ENCODE measurements around the gene SRRM4.

The SRRM4 gene

DNA sequence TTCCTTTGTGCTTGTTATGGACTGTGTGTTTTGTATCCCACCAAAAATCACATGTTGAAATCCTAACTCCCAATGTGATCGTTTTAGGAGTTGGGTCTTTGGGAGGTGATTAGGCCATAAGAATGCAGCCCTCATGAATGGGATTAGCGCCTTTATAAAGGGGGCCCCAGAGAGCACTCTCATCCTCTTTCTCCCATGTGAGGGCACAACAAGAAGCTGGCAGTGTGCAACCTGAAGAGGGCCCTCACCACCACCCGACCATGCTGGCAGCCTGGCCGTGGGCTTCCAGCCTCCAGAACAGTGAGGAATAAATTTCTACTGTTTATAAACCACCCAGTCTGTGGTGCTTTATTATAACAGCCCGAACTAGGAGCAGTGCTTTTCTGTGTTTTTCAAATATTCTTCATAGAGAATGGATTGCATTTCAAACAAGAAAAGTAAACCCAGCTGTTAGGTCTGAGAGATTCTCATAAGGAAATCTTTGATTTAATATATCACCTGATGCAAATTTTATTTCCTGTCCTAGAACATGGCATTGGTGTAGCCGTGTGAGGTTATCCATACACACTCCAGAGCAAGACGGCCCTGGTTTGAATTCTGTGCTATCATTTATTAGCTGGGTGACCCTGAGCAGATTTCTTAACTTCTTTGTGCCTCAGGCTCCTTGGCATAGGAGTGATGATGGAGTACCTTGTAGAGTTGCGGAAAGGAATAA, 225.2 kb downstream of the SRRM4 start:
- no peak for DNase-seq

DNA sequence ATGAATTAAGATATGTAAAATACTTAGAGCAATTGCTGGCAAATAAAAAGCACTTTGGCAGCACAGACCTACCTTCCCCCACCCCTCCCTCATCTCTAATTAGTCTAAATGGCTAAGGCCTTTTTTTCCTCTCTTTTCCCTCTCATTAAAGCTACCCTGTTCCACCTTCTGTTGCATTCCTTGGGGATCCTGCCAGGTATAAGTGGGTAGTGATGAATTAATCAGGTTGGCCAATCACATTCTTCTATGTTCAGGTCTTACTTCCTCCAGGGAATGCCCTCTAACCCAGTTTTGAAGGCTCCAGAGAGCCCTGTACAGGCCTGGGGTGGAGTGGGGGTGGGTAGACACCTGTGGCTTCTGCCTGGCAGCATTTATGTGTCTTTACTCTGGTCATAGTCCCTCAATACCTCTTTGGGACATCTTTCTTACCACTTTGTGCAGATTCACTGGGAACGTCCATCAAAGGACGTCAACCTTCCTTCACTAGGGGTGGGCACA, 225.8 kb downstream of the SRRM4 start:
- no peak for DNase-seq

DNA sequence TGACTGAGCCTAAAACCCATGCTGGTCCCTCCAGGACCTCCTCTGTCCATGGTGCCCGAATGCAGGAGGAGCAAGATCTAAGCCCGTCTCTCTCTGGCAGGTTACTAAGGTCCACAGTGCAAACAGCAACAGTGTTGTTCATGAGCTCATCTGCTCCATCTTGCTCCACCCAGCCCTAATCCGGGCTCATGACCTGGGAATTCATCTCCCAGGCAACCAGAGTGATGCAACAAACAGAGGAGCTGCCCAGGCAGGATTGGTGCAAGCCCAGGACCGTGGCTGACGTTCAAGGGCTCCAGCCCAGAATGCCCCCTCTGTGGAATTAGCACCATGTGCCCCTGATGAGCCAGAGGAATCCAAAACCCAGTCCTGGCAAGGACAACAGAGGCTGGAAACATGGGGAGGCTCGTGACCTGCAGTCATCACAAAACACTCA, 227.3 kb downstream of the SRRM4 start:
- no peak for DNase-seq

DNA sequence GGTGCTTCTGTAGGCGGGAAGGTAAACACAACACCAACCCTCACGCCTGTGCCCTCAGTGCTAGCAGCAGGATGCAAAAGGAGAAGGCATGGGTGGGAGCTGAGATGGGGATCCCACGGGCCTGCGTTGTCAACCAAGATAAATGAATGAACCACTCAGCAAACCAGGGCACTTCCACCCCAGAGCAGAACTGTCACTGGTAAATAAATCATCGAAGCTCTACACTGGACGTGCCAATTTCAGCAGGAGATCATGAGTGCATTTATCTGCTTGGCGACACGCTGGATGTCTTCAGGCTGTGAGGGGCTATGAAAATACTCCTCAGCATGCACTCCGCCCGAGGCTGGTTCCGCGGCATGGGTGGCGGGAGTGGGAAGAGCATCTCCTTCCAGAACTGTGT, 230.5 kb downstream of the SRRM4 start:
- no peak for DNase-seq

Measured in fibroblast of skin of scalp (primary cell).